HL-60 (cell line): Measurements from ENCODE around the gene SMIM38.

Experiments used
- POLR2AphosphoS5 ChIP-seq: IDR thresholded peaks from 2 replicates; pipeline ENCODE4 v1.6.1; 2012; ENCODE audit warnings: low read depth
- TF ChIP-seq, protein P1 (sequence below): IDR thresholded peaks from one replicate; pipeline ENCODE4 v1.5.1; 2011; ENCODE audit warnings: low read length, control low read depth, inconsistent platforms; ENCODE audit not compliant: insufficient read depth

DNA sequence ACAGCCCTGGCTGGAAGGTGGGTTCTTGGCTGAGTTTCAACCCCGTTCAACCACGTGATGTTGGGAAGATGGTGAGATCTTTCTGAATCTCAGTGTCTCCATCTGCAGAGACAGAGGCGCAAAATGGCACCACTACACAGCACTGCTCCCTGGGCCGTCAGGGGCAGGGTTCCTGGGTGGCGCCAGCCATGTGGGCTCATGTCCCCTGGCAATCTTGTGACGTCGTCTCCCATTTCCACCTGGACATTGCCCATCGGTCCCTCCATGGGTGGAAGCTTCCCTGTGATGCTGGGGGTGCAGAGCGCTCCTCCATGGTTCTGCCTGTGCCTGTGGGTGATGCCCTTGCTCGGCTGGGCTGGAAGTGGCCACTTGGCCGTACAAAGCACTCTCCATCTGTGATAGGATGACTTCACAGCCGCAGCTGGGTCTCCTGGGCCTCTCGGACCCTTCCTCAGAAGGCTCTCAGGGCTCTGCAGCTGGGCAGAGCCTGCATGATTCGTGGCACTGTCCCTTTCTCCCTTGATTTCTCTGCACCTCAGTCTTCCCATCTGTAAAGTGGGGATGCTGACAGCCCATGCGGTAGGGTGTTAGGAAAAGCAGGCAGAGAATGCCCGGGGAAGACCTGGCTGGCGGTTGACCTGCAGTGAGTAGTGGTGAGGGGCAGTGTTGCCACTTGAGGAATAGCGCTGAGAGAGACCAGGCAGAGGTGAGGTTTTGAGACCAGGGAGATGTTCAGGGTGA lies 35.2 kb downstream of the SMIM38 start:
- TF ChIP-seq, protein P1, sequence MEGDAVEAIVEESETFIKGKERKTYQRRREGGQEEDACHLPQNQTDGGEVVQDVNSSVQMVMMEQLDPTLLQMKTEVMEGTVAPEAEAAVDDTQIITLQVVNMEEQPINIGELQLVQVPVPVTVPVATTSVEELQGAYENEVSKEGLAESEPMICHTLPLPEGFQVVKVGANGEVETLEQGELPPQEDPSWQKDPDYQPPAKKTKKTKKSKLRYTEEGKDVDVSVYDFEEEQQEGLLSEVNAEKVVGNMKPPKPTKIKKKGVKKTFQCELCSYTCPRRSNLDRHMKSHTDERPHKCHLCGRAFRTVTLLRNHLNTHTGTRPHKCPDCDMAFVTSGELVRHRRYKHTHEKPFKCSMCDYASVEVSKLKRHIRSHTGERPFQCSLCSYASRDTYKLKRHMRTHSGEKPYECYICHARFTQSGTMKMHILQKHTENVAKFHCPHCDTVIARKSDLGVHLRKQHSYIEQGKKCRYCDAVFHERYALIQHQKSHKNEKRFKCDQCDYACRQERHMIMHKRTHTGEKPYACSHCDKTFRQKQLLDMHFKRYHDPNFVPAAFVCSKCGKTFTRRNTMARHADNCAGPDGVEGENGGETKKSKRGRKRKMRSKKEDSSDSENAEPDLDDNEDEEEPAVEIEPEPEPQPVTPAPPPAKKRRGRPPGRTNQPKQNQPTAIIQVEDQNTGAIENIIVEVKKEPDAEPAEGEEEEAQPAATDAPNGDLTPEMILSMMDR, result no peak
- TF ChIP-seq POLR2AphosphoS5, result no peak
